Inferior parietal cortex (tissue), 1 donor: ENCODE results near the gene OR52I2.
A peak's percentile ranks its signal among the peaks of the same experiment; 100 is the strongest.

Experiments
- DNase-seq: peaks from one replicate; pipeline ENCODE4 v3.0.0-alpha.2; 2016; ENCODE audit errors: extremely low spot score

OR52I2 gene

DNA sequence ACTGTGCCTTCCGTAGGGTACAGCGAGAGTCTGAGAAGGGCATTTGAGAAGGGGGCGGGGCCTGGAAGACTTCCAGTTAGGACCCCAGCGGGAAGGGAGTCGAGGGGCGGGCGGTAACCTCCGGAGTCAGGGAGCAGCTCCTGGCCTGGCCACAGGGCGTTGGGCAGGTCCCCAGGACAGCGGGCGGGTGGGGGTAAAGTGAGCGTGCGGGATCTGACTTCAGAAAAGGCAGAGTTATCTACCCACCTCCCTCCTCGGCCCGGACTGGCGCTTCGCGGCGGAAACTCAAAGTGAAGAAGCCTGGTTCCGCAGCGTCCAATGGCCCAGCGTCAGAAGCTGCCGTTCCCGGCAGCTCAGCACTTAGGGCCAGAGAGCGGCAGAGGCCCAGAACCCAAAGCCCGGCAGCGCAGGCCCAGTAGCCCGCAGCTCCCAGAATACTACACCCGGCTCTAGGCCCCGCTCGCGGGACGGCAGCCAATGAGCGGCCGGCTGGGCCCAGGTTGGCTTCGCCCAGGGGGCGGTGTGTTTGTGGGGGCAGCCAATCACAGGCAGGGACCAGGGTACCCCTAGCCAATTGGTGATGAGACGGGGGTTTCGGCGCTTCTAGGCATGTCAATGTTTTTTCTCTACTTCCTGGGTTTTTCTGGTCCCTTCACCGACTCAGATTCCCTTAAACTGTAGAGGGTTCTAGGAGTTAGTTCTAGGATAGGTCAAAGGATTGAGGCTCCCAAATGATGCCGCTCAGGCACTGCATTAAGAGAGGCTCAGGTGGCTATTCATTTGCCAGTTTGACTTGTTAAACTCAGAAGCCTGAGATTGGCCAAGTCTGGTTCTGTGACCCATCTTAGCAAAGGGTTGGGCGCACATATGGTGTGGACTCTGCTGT is 26.5 kb downstream of the OR52I2 start, which contains the start of gene TRIM68:
Gene TRIM68, minus strand, starts transcription at position 451 of the 886 bp plus-strand sequence. CDS start 2,727 bp downstream, outside the sequence.
- peak; percentile 96 for DNase-seq

DNA sequence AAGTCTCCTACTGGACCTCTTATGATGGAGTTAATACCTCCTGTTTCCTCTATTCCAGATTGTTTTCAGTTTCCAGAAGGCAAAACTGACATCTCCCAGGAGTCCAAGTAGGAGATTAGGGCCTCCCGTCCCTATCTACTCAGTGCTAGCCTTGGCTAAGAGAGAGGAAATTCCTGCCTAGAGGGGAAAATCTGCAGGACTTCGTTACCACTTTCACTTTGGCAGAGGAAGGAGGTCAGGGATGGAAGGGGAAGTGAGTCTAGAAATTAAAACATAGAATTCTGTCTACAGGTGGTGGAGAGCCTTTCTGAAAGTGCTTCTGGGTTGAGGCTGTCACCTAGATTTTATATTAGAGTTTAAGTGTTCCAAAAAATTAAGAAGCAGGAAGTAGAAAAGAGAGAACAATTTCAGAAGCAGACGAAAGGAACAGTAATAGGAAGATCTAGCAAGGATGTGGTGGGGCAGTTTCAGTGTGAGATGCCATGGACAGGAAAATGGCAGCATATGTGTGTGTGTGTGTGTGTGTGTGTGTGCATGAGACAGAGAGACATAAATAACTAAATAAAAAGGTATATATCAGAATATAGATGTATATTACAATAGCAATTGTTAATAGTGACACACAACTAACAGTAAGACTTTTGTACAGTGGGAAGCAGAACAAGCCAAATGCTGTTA is 28.9 kb downstream of the OR52I2 start:
- DNase-seq: no peak

DNA sequence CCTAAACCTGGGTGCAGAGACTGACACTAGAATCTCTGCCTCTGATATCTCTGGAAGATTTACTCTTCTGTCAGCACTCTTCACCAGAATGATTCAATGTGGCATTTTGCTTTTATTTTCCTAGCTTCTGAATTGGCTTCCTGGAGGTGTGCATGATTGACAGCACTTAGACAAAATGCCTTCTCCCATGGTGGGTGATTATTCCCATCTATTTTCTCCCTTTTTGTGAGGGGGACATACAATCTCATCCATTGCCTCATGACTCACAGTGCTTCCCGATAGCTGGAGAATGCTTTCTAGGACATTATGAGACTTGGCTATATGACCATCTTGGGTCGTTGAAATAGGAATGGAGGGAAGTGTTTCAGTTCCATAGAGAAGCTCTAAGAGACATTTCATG is 30.4 kb downstream of the OR52I2 start:
- no peak for DNase-seq

DNA sequence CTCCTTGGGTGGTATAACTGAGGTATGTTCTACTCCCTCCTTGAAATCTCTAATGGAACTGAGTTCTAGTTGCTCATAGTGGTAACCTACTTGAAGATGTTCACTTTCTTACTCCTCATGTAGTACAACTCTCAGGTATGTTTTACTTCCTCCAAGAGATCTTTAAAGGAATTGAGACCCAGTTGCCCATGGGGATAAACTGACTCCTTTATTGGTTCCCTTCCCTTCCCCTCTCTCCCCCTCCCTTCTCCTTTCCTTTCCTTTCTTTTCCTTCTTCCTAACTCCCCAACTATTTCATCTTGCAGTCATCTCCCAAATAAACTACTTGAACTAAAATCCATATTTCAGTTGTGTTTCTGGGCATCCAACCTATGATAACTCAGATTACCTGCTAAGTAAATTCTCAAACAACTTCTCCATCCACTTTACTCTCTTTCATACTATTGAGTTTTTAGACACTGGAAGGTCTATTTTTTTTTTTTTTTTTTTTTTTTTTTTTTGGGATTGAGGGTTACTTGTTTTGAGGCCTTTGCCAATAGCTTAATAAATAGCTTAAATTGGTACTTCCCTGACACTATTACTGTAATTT is 34.4 kb downstream of the OR52I2 start:
- no peak for DNase-seq

DNA sequence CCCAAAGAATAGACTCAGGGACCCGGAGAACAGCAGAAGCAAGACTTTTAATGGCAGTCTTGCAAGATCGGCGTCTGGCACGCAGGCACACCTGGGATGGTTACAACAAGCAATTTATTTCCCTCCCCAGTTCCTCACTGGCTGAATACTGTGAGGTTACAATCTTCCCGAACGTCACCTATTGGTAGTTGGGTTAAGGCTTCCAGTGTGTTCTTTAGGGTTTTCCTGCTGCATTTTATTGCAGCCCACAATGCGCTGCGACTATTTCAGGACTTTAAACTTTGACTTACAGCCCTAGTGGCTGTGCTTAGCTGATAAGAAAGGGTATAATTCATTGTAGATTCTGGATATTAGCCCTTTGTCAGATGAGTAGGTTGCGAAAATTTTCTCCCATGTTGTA is 38.0 kb downstream of the OR52I2 start:
- no peak for DNase-seq

DNA sequence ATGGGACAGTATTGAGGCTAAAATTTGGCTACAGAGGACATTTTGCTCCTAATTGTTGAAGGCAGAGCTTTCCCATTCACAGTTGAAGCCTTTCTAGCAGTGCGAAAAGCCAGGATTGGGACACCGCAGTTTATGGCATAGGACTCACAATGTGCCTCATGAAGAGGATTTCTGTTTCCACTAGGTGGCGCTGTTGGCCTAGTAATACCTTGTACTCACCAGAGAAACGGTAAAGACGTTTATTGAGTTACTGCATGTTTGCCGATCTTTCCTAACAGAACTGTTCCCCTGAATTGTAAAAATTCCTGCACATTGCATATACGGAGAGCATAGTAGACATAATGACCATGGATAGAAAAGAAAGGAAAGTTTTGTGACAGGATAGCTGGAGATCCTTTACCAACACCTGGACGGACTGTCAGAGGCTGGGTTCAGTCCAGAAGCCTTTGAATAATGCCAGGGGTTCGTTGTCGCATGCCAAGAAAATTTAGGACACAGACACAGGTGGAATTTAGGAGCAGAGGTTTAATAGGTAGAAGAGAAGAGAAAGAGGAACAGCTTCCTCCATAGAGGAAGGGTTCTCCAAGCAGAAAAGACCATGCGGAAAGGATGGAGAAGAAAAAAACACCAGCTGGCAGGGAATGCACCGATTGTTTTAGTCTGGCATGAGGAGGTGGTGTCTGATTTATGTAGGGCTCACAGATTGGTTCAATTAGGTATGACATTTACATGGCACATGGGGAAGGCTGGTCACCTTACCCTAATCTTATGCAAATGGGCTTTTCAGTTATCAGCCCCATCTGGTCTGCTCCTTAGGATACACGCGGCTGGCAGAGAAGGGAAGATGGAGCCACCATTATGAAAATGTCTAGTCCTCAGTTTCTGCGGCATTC is 44.9 kb downstream of the OR52I2 start:
- DNase-seq: peak; percentile 69

DNA sequence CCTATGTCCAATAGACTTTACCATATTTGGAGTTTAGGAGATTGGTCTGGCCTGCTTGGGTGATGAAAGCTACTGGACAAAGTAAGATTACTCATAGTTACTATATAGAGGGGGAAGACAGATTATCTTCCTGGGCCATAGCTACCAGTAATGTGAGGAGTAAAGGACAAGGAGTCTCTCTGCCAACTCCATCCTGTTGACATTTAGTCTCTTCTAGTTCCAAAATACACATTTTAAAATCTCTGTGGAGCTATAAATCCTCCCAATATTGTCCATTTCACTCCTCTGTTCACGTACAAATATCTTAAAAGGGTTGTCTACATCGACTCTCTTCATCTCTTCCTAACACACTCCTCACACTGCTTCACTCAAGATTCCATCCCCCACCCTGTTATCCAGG is 54.6 kb downstream of the OR52I2 start:
- DNase-seq: no peak

DNA sequence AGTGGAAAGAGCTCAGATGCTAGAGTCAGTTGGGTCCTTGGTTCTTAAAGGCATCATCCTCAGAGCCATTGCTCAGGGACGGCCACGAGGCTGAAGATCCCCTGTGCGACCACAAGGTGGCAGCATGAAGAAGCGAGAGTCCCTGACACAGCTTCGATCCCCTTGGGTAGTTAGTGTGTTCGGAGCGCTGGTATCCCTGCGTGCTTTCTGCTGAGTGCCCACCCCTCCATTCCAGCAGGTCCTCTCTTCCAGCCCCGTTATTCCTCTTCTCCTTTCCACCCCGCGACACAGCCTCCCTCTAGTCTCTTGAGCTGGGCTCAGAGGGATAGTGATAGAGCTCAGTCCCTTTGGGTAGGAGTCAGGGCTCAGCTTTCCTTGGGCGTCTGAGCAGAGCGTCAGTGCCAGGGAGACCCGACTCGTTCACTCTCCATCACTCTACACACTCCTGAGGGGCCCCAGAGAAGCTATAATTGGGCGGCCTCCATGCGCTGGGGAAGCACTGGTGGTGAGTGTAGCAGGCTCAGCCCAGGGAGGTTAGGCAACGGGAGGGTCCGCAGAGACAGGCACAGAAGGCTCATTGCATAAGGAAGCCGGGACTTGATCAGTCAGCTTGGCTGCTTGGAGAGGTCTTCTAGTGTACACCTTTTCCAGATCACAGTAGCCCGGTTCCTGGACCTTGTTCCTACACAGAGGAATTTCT is 55.6 kb downstream of the OR52I2 start, which contains the start of gene OR51D1:
Gene OR51D1, plus strand, starts transcription at position 516 of the 700 bp plus-strand sequence. CDS start 2,314 bp downstream, outside the sequence.
- DNase-seq: peak; percentile 84

DNA sequence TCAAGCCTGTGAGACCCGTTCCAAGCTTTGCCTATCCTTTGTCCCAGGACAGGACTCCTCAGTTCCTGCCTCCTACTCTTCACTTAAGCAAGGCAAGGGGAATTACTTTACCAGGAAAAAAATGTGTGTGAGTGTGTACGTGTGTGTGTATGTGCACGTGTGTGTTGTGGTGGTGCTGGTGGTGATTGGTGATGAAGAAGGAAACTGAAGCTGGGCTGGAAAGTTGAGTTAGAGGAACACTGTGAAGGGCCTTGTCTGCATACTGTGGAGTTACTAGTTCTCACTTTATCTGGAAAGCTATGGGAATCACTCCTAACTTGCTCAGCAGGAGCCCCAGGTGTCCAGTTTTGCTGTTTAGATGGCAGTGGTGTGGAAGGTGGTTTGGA is 56.1 kb downstream of the OR52I2 start:
- DNase-seq: no peak

DNA sequence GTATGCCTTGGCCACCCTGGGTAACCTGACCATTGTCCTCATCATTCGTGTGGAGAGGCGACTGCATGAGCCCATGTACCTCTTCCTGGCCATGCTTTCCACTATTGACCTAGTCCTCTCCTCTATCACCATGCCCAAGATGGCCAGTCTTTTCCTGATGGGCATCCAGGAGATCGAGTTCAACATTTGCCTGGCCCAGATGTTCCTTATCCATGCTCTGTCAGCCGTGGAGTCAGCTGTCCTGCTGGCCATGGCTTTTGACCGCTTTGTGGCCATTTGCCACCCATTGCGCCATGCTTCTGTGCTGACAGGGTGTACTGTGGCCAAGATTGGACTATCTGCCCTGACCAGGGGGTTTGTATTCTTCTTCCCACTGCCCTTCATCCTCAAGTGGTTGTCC is 58.4 kb downstream of the OR52I2 start:
- DNase-seq: no peak

DNA sequence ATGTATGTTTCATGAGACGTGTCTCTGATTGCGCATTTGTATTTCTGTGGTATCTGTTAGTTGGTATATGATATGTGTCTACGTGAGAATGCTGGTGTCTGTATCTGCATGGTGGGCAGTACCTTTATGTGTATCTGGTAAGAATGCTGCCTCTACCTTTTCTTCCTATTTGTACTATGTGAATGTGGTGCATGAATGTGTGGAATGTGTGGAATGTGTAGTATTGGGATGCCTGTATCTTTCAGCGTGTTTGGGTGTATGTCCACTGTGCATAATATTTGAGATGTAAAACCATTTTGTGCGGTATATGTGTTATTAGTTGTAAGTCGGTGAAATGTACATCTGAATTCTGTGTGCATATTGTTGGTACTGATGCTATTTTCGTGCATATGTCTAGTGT is 60.0 kb downstream of the OR52I2 start:
- DNase-seq: no peak

DNA sequence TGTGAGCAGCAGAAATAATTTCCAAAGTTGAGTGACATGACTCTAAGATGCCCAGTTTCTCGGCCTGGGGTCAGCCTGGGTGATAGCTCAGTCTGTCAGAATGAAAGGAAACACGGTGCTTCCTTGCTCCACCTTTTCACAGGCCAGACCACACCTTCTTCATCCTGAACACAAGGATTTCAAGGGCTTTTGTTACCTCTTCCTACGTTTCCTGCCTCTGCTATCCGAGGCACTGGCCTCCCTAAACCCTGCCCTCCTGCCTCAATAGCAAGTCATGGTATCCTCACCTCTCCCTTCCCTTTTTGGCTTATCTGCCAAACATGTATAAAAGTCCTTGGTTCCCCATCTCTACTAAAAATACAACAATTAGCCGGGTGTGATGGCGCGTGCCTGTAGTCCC is 60.5 kb downstream of the OR52I2 start:
- DNase-seq: no peak
